ENCODE data around the gene BLOC1S3. TPM values are rescaled to one million over a fixed set of nuclear protein-coding genes. Genes with fewer than 3 reads are reported as not detected.

The BLOC1S3 gene
- total and polyA plus RNA-seq, 2 of the 13 experiments (the other 11 are each of a cell fraction or from before 2014, with no cell fraction given) = 4.3 to 4.8 TPM

- no peak for ATAC-seq
- H3K4me1 ChIP-seq (ENCODE audit: insufficient read depth, low read length) = peaks cover 29% of the 10 kb centered on the region
- intact Hi-C loops (cut with micrococcal nuclease; ENCODE audit: unreplicated experiment) (loop anchor here (10.0 kb wide), 1 partner anchor 55 kb away; the partner anchor contains the start of gene EXOC3L2), in situ Hi-C loops (cut with HindIII; ENCODE audit: extremely low pct_ligation_motif_present, low pct_unique_long_range_greater_than_20kb) (no loop called here)
- H3K79me2 ChIP-seq (ENCODE audit: insufficient read depth, low read length) = no peaks in the 10 kb centered on the region
- no peak overlapping the region for H3K9ac ChIP-seq (ENCODE audit: insufficient read depth, low read depth, low read length)
- H4K20me1 ChIP-seq (ENCODE audit: insufficient read depth, low read length) = 0 out of 2 replicates have a peak, but pooled peaks cover 2% of the 10 kb centered on the region
- peaks cover 0 to 1% of the 10 kb centered on the region in 2 experiments; a peak in 2 of 5 replicates for H3K27me3 ChIP-seq (ENCODE audit: control insufficient read depth in 1 of 2, insufficient read depth in 2 of 2, low read length in 2 of 2)
- no TSS peak for BruUV-seq (replicated peaks)
- no peak for FAIRE-seq
- no peak overlapping the region for H3K27ac ChIP-seq (ENCODE audit: extremely low read length, insufficient read depth, low read length)
- H3K36me3 ChIP-seq (replicated peaks in 1 of 2; ENCODE audit: control insufficient read depth in 1 of 2, insufficient read depth in 2 of 2, low read length in 2 of 2) = no peaks in the 10 kb centered on the region
- no peak overlapping the region for H2AFZ ChIP-seq (ENCODE audit: low read length)
- TF ChIP-seq SPEN (CRISPR knock-in tag; IDR thresholded peaks at IDR 0.05; ENCODE audit: low read depth) (no peak), MIER2 (CRISPR knock-in tag; IDR thresholded peaks at IDR 0.05) (no peak), NFRKB (IDR thresholded peaks at IDR 0.05) (no peak), ZNF773 (CRISPR knock-in tag; IDR thresholded peaks at IDR 0.05; ENCODE audit: borderline replicate concordance) (no peak), ZNF160 (CRISPR knock-in tag; IDR thresholded peaks at IDR 0.05) (peak; percentile 73)
- TF ChIP-seq, protein P1, sequence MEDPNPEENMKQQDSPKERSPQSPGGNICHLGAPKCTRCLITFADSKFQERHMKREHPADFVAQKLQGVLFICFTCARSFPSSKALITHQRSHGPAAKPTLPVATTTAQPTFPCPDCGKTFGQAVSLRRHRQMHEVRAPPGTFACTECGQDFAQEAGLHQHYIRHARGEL (CRISPR knock-in tag; IDR thresholded peaks at IDR 0.05) = no peak
- H3K4me2 ChIP-seq (ENCODE audit: low read depth, low read length) = no peak overlapping the region
- WGBS (ENCODE audit: low lambda C conversion rate) = 20% methylated on average over 1 of the region's 1 CpG
- no peak overlapping the region for H3K4me3 ChIP-seq (replicated peaks in 1 of 3; ENCODE audit: insufficient read depth in 1 of 3, low read depth in 2 of 3, low read length in 3 of 3)
- no peaks in the 10 kb centered on the region for H3K9me3 ChIP-seq (ENCODE audit: low read length)
- POLR2A ChIA-PET = no interaction called here
- CTCF ChIA-PET (ENCODE audit: low intra/inter-chr PET ratio, low total read pairs) = no interaction called here
- DNase-seq (ENCODE audit: low spot score) = no peak
Observed at GRCh38 chr19:45189971-45190370, 11.4 kb downstream of the BLOC1S3 start.

DNA sequence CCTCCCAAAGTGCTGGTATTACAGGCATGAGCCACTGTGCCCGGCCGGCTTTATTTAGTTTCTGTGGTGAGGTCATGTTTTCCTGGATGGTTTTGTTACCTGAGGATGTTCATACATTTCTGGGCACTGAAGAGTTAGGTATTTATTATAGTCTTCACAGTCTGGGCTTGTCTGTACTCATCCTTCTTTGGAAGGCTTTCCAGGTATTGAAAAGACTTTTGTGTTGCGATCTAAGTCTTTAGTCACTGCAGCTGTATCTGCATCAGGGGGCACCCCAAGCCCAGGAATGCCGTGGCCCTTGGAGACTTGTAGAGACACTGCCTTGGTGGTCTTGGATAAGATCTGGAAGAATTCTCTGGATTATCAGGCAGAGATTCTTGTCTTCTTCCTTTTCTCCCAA is 12.8 kb downstream of the BLOC1S3 start:
- DNase-seq (ENCODE audit: low spot score) (no peak), FAIRE-seq (no peak), ATAC-seq (no peak)
- no peaks in the 10 kb centered on the region for H4K20me1 ChIP-seq (ENCODE audit: insufficient read depth, low read length)
- H2AFZ ChIP-seq (ENCODE audit: low read length) = no peak overlapping the region
- H3K27me3 ChIP-seq (ENCODE audit: control insufficient read depth in 1 of 2, insufficient read depth in 2 of 2, low read length in 2 of 2) = peaks cover 0 to 1% of the 10 kb centered on the region in 2 experiments; a peak in 2 of 5 replicates
- H3K4me2 ChIP-seq (ENCODE audit: low read depth, low read length) = no peak overlapping the region
- no peaks in the 10 kb centered on the region for H3K79me2 ChIP-seq (ENCODE audit: insufficient read depth, low read length)
- H3K4me1 ChIP-seq (ENCODE audit: insufficient read depth, low read length) = peaks cover 18% of the 10 kb centered on the region
- no peak overlapping the region for H3K9ac ChIP-seq (ENCODE audit: insufficient read depth, low read depth, low read length)
- in situ Hi-C loops (cut with HindIII; ENCODE audit: extremely low pct_ligation_motif_present, low pct_unique_long_range_greater_than_20kb) = no loop called here
- H3K9me3 ChIP-seq (ENCODE audit: low read length) = no peaks in the 10 kb centered on the region
- no peak for TF ChIP-seq SMYD3 (CRISPR knock-in tag; IDR thresholded peaks at IDR 0.05)
- TF ChIP-seq, protein P2, sequence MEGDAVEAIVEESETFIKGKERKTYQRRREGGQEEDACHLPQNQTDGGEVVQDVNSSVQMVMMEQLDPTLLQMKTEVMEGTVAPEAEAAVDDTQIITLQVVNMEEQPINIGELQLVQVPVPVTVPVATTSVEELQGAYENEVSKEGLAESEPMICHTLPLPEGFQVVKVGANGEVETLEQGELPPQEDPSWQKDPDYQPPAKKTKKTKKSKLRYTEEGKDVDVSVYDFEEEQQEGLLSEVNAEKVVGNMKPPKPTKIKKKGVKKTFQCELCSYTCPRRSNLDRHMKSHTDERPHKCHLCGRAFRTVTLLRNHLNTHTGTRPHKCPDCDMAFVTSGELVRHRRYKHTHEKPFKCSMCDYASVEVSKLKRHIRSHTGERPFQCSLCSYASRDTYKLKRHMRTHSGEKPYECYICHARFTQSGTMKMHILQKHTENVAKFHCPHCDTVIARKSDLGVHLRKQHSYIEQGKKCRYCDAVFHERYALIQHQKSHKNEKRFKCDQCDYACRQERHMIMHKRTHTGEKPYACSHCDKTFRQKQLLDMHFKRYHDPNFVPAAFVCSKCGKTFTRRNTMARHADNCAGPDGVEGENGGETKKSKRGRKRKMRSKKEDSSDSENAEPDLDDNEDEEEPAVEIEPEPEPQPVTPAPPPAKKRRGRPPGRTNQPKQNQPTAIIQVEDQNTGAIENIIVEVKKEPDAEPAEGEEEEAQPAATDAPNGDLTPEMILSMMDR (CRISPR knock-in tag; IDR thresholded peaks at IDR 0.05) = peak; percentile 23; the same call in 1 of the 2 replicates
- intact Hi-C loops (cut with micrococcal nuclease; ENCODE audit: unreplicated experiment) = no loop called here
- H3K27ac ChIP-seq (ENCODE audit: extremely low read length, insufficient read depth, low read length) = no peak overlapping the region
- 72% methylated on average over 4 of the region's 4 CpGs for WGBS (ENCODE audit: low lambda C conversion rate)
- H3K36me3 ChIP-seq (replicated peaks in 1 of 2; ENCODE audit: control insufficient read depth in 1 of 2, insufficient read depth in 2 of 2, low read length in 2 of 2) = no peaks in the 10 kb centered on the region
- no TSS peak for BruUV-seq (replicated peaks)
- H3K4me3 ChIP-seq (replicated peaks in 1 of 3; ENCODE audit: insufficient read depth in 1 of 3, low read depth in 2 of 3, low read length in 3 of 3) = no peak overlapping the region
- ChIA-PET CTCF (ENCODE audit: low intra/inter-chr PET ratio, low total read pairs) (no interaction called here), POLR2A (no interaction called here)

All from HepG2 (cell line).